K562 (cell line): Measurements from ENCODE around the gene CDCA4. TPM values are rescaled to one million over a fixed set of nuclear protein-coding genes. Genes with fewer than 3 reads are reported as not detected.
A peak's percentile ranks its signal among the peaks of the same experiment; 100 is the strongest.

ENCODE experiments used
- ATAC-seq: fragments of 200-7000 bp; cut with Tn5 transposase; 3 replicates; pipeline ENCODE4 v1.9.1; 2020; ENCODE audit warnings: moderate library complexity
- BruUV-seq: library from RNA; stranded (reverse); fragments of 400-500 nt; replicated peaks from 2 replicates; lab custom pipeline; 2021; lab: Mats Ljungman, UMichigan
- CTCF ChIA-PET: fragments of 300-600 bp; formaldehyde crosslinking; extraction: SDS; loops from one replicate; lab custom pipeline; 2021; ENCODE audit warnings: low intra/inter-chr PET ratio; lab: Yijun Ruan, JAX
- POLR2A ChIA-PET: fragments of 300-600, 350-650 bp; sonication (Branson Sonifier 250); formaldehyde crosslinking; extraction: SDS; loops from one replicate; lab custom pipeline; 2021; ENCODE audit warnings: antibody characterized with exemption, inconsistent platforms; lab: Yijun Ruan, JAX
- DNase-seq, 4 experiments: peaks; one replicate each; pipeline versions ENCODE4 v3.0.0 to v3.0.0-alpha.2; 2011 to 2018; ENCODE audit warnings: low spot score in 3 of 4, mixed read lengths in 3 of 4; ENCODE audit errors: extremely low read depth in 1 of 4
- FAIRE-seq: peaks from 2 replicates; lab custom pipeline; 2011; peaks lifted over from hg19 to GRCh38; lab: Jason Lieb, UNC
- H2AFZ ChIP-seq: 2 replicates; pipeline ENCODE4 v1.6.0; 2011; ENCODE audit warnings: low read depth, low read length, control low read depth, inconsistent platforms
- H3K27ac ChIP-seq: fragments of 200-600 bp; 3 replicates; pipeline ENCODE4 v1.8.0; 2011; ENCODE audit warnings: low read depth, mild to moderate bottlenecking, control low read depth, inconsistent platforms, low read length, moderate library complexity, mixed read lengths; ENCODE audit errors: extremely low read depth
- H3K27me3 ChIP-seq, 2 experiments: fragments of 300-600 bp in 1 of 2; 2 replicates in 1 of 2; 3 replicates in 1 of 2; pipeline versions ENCODE4 v1.6.0 to v1.8.0; 2011; ENCODE audit warnings: inconsistent platforms in 2 of 2, low read length in 2 of 2, mild to moderate bottlenecking in 1 of 2, mixed read lengths in 1 of 2, moderate library complexity in 1 of 2; ENCODE audit not compliant: control insufficient read depth in 2 of 2, insufficient read depth in 2 of 2
- H3K36me3 ChIP-seq: fragments of 300-600 bp; 3 replicates; pipeline ENCODE4 v1.8.0; 2011; ENCODE audit warnings: mild to moderate bottlenecking, low read length, inconsistent platforms; ENCODE audit not compliant: control insufficient read depth, insufficient read depth
- H3K4me1 ChIP-seq, 2 experiments: fragments of 200-600 bp in 1 of 2; replicated peaks in 1 of 2; 2 replicates in 1 of 2; 3 replicates in 1 of 2; pipeline versions ENCODE4 v1.5.1 to v1.8.0; 2011; ENCODE audit warnings: inconsistent platforms in 2 of 2, low read length in 2 of 2, mild to moderate bottlenecking in 1 of 2, mixed read lengths in 1 of 2, moderate library complexity in 1 of 2; ENCODE audit not compliant: control insufficient read depth in 2 of 2, insufficient read depth in 2 of 2
- H3K4me2 ChIP-seq: 2 replicates; pipeline ENCODE4 v1.6.1; 2011; ENCODE audit warnings: low read length, control low read depth, inconsistent platforms, mixed read lengths; ENCODE audit not compliant: insufficient read depth
- H3K4me3 ChIP-seq: fragments of 200-600 bp; sonication (generic), shearing (Covaris generic); 2 replicates; pipeline ENCODE4 v1.5.1; 2016; ENCODE audit warnings: control low read depth, inconsistent platforms
- H3K79me2 ChIP-seq: fragments of 200-600 bp; 3 replicates; pipeline ENCODE4 v1.8.0; 2011; ENCODE audit warnings: low read length, inconsistent platforms; ENCODE audit not compliant: control insufficient read depth, insufficient read depth
- H3K9ac ChIP-seq, 2 experiments: 2 replicates each; pipeline versions ENCODE4 v1.6.0 to v1.6.1; 2011; ENCODE audit warnings: low read depth in 2 of 2, low read length in 2 of 2, control low read depth in 1 of 2, inconsistent platforms in 1 of 2, mild to moderate bottlenecking in 1 of 2, mixed read lengths in 1 of 2; ENCODE audit not compliant: insufficient read depth in 1 of 2
- H3K9me1 ChIP-seq: one replicate; pipeline ENCODE4 v1.6.0; 2011; ENCODE audit warnings: inconsistent platforms, mild to moderate bottlenecking, low read length, moderate library complexity; ENCODE audit not compliant: control insufficient read depth, insufficient read depth
- H3K9me3 ChIP-seq: replicated peaks from 2 replicates; pipeline ENCODE4 v1.5.1; 2011; ENCODE audit warnings: low read depth, low read length, inconsistent platforms; ENCODE audit not compliant: control insufficient read depth, insufficient read depth
- H4K20me1 ChIP-seq: replicated peaks from 2 replicates; pipeline ENCODE4 v1.6.1; 2011; ENCODE audit warnings: low read length, inconsistent platforms, mixed read lengths; ENCODE audit not compliant: control insufficient read depth, insufficient read depth
- SFPQ ChIP-seq: fragments of 200-400 bp; formaldehyde crosslinking; IDR thresholded peaks from 2 replicates; pipeline ENCODE4 v1.6.1; 2017; ENCODE audit warnings: mild to moderate bottlenecking, low read depth, low read length, moderate library complexity
- THAP7 ChIP-seq: fragments of 250-450 bp; sonication (Bioruptor Pico); IDR thresholded peaks from 2 replicates; pipeline ENCODE4 v1.5.0; 2021
- ZNF165 ChIP-seq: fragments of 250-450 bp; sonication (Bioruptor Pico); IDR thresholded peaks from 2 replicates; pipeline ENCODE4 v1.4.0; 2020; ENCODE audit warnings: borderline replicate concordance
- WGBS: fragments of 100-300 bp; shearing (Covaris generic); methylation state at CpG from one replicate; pipeline ENCODE4 v1.1.6; 2016; ENCODE audit warnings: low coverage, mixed read lengths; ENCODE audit not compliant: insufficient coverage; ENCODE audit errors: missing lambda C conversion rate; 5-methylcytosine and 5-hydroxymethylcytosine counted together
- in situ Hi-C: fragments of 300-500 bp; cut with MboI; formaldehyde crosslinking; loops from 4 replicates; pipeline ENCODE4 v1.15.0; 2018; ENCODE audit warnings: inconsistent platforms, mixed read lengths
- intact Hi-C: fragments of 100-400 bp; cut with micrococcal nuclease; formaldehyde crosslinking; loops from 2 replicates; pipeline ENCODE4 v1.14.2; 2022
- polyA plus RNA-seq, 8 experiments: library from polyadenylated mRNA; depleted of rRNA in 4 of 8; stranded (reverse) in 5 of 8; unstranded in 3 of 8; fragments of >200 nt; fragmentation: Nextera tagmentation in 2 of 8; fragmentation: Illumina TruSeq in 1 of 8; extraction: Ambion mirVana in 2 of 8; extraction: Trizol in 1 of 8; gene quantifications; 2 replicates each; pipeline versions ENCODE4 v1.2.1 to v1.2.3, GENCODE V29; 2011 to 2014; ENCODE audit warnings: inconsistent platforms in 1 of 8, missing spikeins in 1 of 8
- total RNA-seq, 7 experiments: library from RNA; depleted of rRNA in 6 of 7; stranded (reverse); fragments of >200 nt in 6 of 7; fragmentation: Illumina TruSeq in 2 of 7; extraction: Trizol in 2 of 7; gene quantifications; 2 replicates each; pipeline versions ENCODE4 v1.2.1 to v1.2.3, GENCODE V29; 2011 to 2021; ENCODE audit warnings: low replicate concordance in 1 of 7

CDCA4 gene
- total and polyA plus RNA-seq, 9 of the 15 experiments (the other 6 are each of a cell fraction or from before 2014, with no cell fraction given), result 6.6 to 44.2 (median 23.0) TPM

DNA sequence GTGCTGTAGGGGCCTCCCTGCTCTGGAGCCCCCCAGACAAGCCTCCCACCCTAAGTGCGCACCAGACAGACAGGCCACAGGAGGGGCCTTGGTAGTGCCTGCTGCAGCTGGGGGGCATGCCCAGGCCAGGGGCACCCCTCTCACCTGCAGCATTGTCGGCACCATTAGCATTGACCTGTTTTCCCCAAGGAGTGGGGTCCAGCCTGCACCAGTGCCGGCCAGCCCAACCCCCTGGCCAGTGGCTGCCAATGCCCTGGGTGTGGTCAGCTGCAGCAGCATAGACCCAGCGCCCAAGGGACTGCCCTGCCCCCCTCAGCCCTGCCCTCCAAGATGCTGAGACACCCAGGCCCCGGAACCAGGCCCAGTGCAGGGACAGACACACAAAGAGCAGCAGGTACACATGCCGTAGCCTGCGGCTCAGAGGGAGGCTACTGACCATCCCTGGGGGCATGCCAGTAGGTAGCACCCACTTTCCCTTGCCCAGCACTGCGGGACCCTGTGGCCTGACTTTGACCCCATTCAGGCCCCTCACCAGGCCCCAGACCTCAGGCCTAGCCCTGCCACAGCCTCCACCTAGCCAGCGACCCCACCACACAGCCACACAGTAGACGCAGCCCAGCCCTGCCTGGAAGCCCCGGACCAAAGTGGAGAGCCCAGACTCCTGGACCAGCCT is 43.7 kb downstream of the CDCA4 start:
- no peak for TF ChIP-seq THAP7
- TF ChIP-seq ZNF165, result no peak
- TF ChIP-seq SFPQ, result no peak
- intact Hi-C loops (loop anchor here (5.0 kb wide), 1 partner anchor 40 kb away; no protein-coding TSS in a partner anchor), in situ Hi-C loops (no loop called here)
- FAIRE-seq (no peak), ATAC-seq (no peak), DNase-seq (no peak)
- BruUV-seq, result no TSS peak
- POLR2A ChIA-PET, result no interaction called here
- Histone ChIP-seq H3K9me3 (no peaks in the 10 kb centered on the region), H3K9me1 (no peaks in the 10 kb centered on the region), H3K79me2 (no peaks in the 10 kb centered on the region), H3K27me3 (no peaks in the 10 kb centered on the region), H3K9ac (peak overlapping the region in 1 of 2 experiments; percentile 91; a peak in 2 of 4 replicates), H3K4me2 (peak overlapping the region; percentile 73; the same call in 1 of the 2 replicates), H3K36me3 (no peaks in the 10 kb centered on the region), H3K27ac (no peak overlapping the region), H3K4me1 (peaks cover 7 to 78% of the 10 kb centered on the region in 2 experiments; a peak in 4 of 5 replicates), H2AFZ (no peak overlapping the region), H4K20me1 (0 out of 2 replicates have a peak, but pooled peaks cover 11% of the 10 kb centered on the region), H3K4me3 (peak overlapping the region; percentile 38; the same call in 1 of the 2 replicates)
- CTCF ChIA-PET, result interaction anchor here (3.9 kb wide), 1 partner anchor 69 kb away, joined by 85 read pairs; no protein-coding TSS in a partner anchor
- WGBS, result 61% methylated on average over 5 of the region's 11 CpGs
